Esophagus muscularis mucosa (tissue), 3 donors: ENCODE results near the gene MYMX.
"Not testable (repeated sequence)": the region's sequence is repeated elsewhere in the genome, so short reads cannot be mapped to it uniquely, and the experiment has no call there.

Source experiments
- CTCF ChIP-seq, 3 experiments: fragments of 200-600 bp in 2 of 3; fragments of 450-650 bp in 1 of 3; sonication (generic) in 2 of 3; IDR thresholded peaks; one replicate each; pipeline ENCODE4 v1.5.1; 2017 to 2019; ENCODE audit warnings: antibody characterized with exemption in 3 of 3, mild to moderate bottlenecking in 2 of 3, moderate library complexity in 1 of 3
- POLR2A ChIP-seq: fragments of 450-650 bp; IDR thresholded peaks from one replicate; pipeline ENCODE4 v1.6.1; 2017; ENCODE audit warnings: antibody characterized with exemption, moderate library complexity, mild to moderate bottlenecking, low read depth
- POLR2AphosphoS5 ChIP-seq, 2 donors: sonication (generic); formaldehyde crosslinking; IDR thresholded peaks; one replicate each; pipeline ENCODE4 v1.6.1; 2017; ENCODE audit warnings: antibody characterized with exemption in 2 of 2

GRCh38 chr6:44196351-44196750, 20.4 kb upstream of the MYMX start:
- TF ChIP-seq POLR2AphosphoS5 (IDR thresholded peaks at IDR 0.05); CTCF (IDR thresholded peaks at IDR 0.05); POLR2A: not testable (repeated sequence)
